Activated CD4-positive, alpha-beta T cell treated with anti-CD3 and anti-CD28 coated beads, Interleukin-2, amount 10 ng/mL, durations not matched to agents 7 days and 5 days (primary cell): Measurements from ENCODE around the gene MOK. TPM values are rescaled to one million over a fixed set of nuclear protein-coding genes. Genes with fewer than 3 reads are reported as not detected.
"Not testable (repeated sequence)": the region's sequence is repeated elsewhere in the genome, so short reads cannot be mapped to it uniquely, and the experiment has no call there.

ENCODE experiments used
- CTCF ChIA-PET: fragments of 350-600 bp; sonication (Branson Sonifier 250); formaldehyde crosslinking; loops from one replicate; lab custom pipeline; 2021; ENCODE audit warnings: antibody characterized with exemption; lab: Charles Lee
- POLR2A ChIA-PET: fragments of 350-600 bp; sonication (Branson Sonifier 250); formaldehyde crosslinking; loops from one replicate; lab custom pipeline; 2021; ENCODE audit warnings: antibody characterized with exemption; lab: Charles Lee
- DNase-seq: peaks from one replicate; pipeline ENCODE4 v3.0.0-alpha.2; 2020
- H3K27ac Mint-ChIP-seq: one replicate; pipeline ENCODE4 v1.8.0; 2021; ENCODE audit warnings: mild to moderate bottlenecking, moderate library complexity, mixed read lengths
- H3K27me3 Mint-ChIP-seq: one replicate; pipeline ENCODE4 v1.8.0; 2021; ENCODE audit warnings: mixed read lengths
- H3K36me3 Mint-ChIP-seq: one replicate; pipeline ENCODE4 v1.8.0; 2021; ENCODE audit warnings: low read depth, mixed read lengths
- H3K4me1 Mint-ChIP-seq: one replicate; pipeline ENCODE4 v1.8.0; 2021; ENCODE audit warnings: mixed read lengths
- H3K4me3 Mint-ChIP-seq: one replicate; pipeline ENCODE4 v1.8.0; 2021; ENCODE audit warnings: mild to moderate bottlenecking, moderate library complexity, mixed read lengths
- H3K9me3 Mint-ChIP-seq: one replicate; pipeline ENCODE4 v1.8.0; 2021; ENCODE audit warnings: mixed read lengths
- total RNA-seq, 2 experiments: library from RNA; stranded (reverse); gene quantifications; one replicate each; pipeline ENCODE4 v1.2.3, GENCODE V29; 2021

MOK gene, protein sequence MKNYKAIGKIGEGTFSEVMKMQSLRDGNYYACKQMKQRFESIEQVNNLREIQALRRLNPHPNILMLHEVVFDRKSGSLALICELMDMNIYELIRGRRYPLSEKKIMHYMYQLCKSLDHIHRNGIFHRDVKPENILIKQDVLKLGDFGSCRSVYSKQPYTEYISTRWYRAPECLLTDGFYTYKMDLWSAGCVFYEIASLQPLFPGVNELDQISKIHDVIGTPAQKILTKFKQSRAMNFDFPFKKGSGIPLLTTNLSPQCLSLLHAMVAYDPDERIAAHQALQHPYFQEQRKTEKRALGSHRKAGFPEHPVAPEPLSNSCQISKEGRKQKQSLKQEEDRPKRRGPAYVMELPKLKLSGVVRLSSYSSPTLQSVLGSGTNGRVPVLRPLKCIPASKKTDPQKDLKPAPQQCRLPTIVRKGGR
- 1 to 10 TPM in 1 of 2 experiments, under 1 TPM in 1; 0.96 to 1.4 TPM for total RNA-seq

DNA sequence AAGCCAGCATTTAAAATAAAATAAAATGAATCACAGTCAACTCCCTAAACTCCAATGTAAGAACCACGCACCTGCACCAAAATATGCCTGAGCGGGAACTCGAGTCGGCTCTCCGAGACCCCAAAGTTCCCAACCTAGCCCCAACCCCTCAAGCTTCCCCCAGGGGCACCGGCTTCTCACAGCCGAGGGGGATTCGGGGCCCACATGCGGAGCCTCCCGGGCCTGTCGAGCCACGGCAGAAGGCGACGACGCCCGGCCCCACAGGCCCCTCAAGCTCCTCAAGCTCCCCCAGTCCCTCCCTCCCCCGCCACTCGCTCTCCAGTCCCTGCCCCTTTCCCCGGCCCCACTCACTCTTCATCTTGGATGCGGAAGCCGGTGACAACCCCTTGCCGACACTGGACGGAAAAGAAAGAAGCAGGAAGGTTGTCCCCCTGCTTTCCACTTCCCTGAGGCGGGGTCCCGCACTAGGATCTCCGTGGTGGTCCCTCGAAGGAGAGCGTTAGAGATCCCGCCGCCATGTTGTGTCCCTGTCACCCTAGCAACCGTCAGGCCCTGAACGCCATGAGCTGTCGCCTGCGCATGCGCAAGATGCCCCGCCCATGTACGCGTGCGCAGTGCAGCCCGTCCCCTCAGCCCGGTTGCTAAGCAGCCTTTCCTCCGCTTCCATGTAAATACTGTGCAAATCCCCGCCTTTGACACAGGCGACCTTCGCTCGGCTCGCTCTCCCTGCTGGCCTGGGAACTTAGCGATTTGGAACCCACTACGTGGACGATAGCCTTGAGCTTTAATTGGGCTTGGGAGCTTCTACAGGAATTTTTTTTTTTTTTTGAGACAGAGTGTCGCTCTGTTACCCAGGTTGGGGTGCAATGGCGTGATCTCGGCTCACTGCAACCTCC is at the start of gene MOK:
MOK (minus strand) TSS at position 554 of the 896 bp plus-strand sequence; CDS start at position 358, 196 bp downstream.
- no peaks in the 10 kb centered on the region for H3K9me3 Mint-ChIP-seq
- ChIA-PET POLR2A (interaction anchor here (0.7 kb wide), 1 partner anchor 334 kb away, joined by 3 read pairs; no protein-coding TSS in a partner anchor), CTCF (interaction anchor here (0.6 to 3.5 kb wide), 3 partner anchors 9 to 1149 kb away, joined by 3 to 34 read pairs (median 6); no protein-coding TSS in a partner anchor)
- H3K27ac Mint-ChIP-seq = peak within 1 kb of the TSS; percentile 87
- peaks cover 12% of the 10 kb centered on the region for H3K27me3 Mint-ChIP-seq
- no peaks in the 10 kb centered on the region for H3K36me3 Mint-ChIP-seq
- H3K4me1 Mint-ChIP-seq = peaks cover 17% of the 10 kb centered on the region
- peak; percentile 97 for DNase-seq
- H3K4me3 Mint-ChIP-seq = peak within 1 kb of the TSS; percentile 96

DNA sequence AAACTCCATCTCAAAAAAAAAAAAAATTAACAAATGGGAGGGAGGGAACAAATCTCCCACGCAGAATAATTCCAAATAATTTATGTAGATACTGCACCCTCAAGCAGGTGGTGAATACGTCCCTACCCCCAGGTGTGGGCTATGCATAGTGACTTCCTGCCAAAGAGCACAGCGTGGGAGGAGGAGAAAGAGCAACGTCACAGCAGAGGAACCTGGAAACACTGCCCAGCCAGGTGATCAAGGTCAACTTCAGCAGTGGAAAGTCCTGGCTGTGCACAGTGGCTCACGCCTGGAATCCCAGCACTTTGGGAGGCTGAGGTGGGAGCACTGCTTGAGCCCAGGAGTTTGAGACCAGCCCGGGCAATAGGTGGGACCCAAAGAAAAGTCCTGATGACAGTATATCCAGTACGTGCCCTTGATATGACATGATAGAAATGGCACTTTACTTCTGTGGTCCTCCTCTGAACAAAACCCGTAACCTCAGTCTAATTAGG is 48.2 kb upstream of the MOK start:
- Mint-ChIP-seq H3K4me1 (no peaks in the 10 kb centered on the region), H3K36me3 (peaks cover 42% of the 10 kb centered on the region), H3K27ac (no peak overlapping the region), H3K4me3 (no peak overlapping the region), H3K9me3 (no peaks in the 10 kb centered on the region), H3K27me3 (no peaks in the 10 kb centered on the region)
- CTCF ChIA-PET = interaction anchor here (0.6 to 1.5 kb wide), 3 partner anchors 17 to 98 kb away, joined by 4 to 7 read pairs (median 4); no protein-coding TSS in a partner anchor
- POLR2A ChIA-PET = no interaction called here
- DNase-seq = no peak

DNA sequence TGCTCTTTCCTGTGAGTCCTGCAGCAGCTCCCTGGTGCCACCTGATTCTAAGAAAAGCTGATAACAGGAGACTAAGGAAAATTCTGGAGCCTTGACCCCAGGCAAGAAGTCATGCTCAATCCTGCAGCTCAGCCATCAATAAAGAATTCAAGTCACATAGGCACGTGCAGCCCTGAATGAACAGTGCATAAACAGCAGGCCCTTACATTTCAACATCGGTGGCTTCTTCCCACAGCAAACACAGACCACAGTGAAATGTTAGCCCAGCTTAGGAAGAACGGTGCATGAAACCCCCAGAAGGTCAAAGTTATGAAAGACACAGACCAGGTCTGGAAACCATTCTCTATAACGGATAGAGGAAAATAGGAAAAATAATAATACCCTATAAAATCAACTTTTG is 47.2 kb upstream of the MOK start:
- ChIA-PET POLR2A (no interaction called here), CTCF (interaction anchor here (0.6 to 1.5 kb wide), 2 partner anchors 16 to 35 kb away, joined by 3 to 7 read pairs; no protein-coding TSS in a partner anchor)
- no peak for DNase-seq
- H3K4me1 Mint-ChIP-seq = no peaks in the 10 kb centered on the region
- peaks cover 38% of the 10 kb centered on the region for H3K36me3 Mint-ChIP-seq
- H3K9me3 Mint-ChIP-seq = no peaks in the 10 kb centered on the region
- H3K4me3 Mint-ChIP-seq = no peak overlapping the region
- H3K27ac Mint-ChIP-seq = no peak overlapping the region
- H3K27me3 Mint-ChIP-seq = no peaks in the 10 kb centered on the region

DNA sequence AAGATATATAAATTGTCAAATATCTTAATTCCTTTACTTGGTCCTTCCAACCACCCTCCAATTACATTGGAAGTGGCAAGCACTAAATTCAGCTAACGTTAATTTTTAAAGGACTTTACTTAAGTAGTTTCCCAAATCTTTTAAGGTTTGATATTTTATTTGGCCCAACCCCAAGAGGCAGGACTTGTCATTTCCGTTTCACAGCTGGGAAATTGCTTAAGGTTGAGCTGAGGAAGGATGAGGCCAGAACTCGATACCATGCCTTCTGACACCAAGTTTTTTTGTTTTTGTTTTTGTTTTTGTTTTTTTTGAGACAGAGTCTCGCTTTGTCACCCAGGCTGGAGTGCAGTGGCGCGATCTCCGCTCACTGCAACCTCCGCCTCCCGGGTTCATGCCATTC is 46.6 kb upstream of the MOK start:
- CTCF ChIA-PET = interaction anchor here (0.6 to 1.2 kb wide), 2 partner anchors 15 to 16 kb away, joined by 3 to 4 read pairs; no protein-coding TSS in a partner anchor
- H3K27me3 Mint-ChIP-seq, POLR2A ChIA-PET, H3K4me1 Mint-ChIP-seq, H3K9me3 Mint-ChIP-seq, H3K27ac Mint-ChIP-seq, H3K4me3 Mint-ChIP-seq, DNase-seq: not testable (repeated sequence)
- peaks cover 34% of the 10 kb centered on the region for H3K36me3 Mint-ChIP-seq

DNA sequence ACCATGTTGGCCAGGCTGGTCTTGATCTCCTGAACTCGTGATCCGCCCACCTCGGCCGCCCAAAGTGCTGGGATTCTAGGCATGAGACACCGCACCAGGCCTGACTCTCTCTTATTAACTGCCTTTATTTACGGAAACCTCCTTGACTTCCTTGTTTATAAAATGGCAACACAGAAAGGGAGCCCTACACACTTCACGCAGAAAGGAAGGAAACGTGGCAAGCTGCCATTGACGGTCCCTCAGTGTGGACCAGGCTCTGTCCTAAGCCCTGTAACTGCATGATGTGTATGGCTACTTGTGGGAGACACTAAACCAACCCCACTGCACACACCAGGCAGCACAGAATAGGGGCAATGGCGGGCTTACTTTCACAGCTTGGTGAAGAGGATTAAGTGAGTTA is 46.1 kb upstream of the MOK start:
- no peak for DNase-seq
- ChIA-PET CTCF (interaction anchor here (0.6 to 1.2 kb wide), 2 partner anchors 15 to 43 kb away, joined by 3 to 4 read pairs; no protein-coding TSS in a partner anchor), POLR2A (no interaction called here)
- peaks cover 34% of the 10 kb centered on the region for H3K36me3 Mint-ChIP-seq
- no peak overlapping the region for H3K4me3 Mint-ChIP-seq
- H3K9me3 Mint-ChIP-seq = no peaks in the 10 kb centered on the region
- no peaks in the 10 kb centered on the region for H3K4me1 Mint-ChIP-seq
- no peaks in the 10 kb centered on the region for H3K27me3 Mint-ChIP-seq
- H3K27ac Mint-ChIP-seq = no peak overlapping the region

DNA sequence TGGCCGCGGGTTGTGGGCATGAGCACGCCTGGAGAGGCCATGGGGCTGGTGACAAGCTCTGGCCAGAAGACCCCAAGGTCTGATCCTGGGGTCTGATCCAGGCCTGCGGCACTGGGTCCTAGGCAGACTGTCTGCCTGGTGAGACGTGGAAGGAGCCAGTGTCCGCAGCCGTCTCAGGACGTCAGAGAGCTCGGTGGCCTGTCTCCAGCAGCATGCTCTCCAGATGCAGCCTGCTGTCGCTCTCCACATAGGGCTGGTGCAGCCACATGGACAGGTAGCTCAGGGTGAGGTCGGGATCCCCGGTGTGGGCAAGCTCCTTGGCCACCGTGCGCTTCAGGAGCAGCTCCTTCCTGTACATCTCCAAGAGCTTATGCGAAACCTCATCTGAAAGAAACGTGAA is 43.4 kb upstream of the MOK start:
- POLR2A ChIA-PET = no interaction called here
- H3K4me3 Mint-ChIP-seq = no peak overlapping the region
- H3K9me3 Mint-ChIP-seq = no peaks in the 10 kb centered on the region
- H3K27me3 Mint-ChIP-seq = no peaks in the 10 kb centered on the region
- CTCF ChIA-PET = interaction anchor here (0.6 to 1.1 kb wide), 3 partner anchors 8 to 642 kb away, joined by 3 to 4 read pairs (median 3); no protein-coding TSS in a partner anchor
- H3K4me1 Mint-ChIP-seq = no peaks in the 10 kb centered on the region
- peaks cover 30% of the 10 kb centered on the region for H3K36me3 Mint-ChIP-seq
- no peak for DNase-seq
- H3K27ac Mint-ChIP-seq = no peak overlapping the region

DNA sequence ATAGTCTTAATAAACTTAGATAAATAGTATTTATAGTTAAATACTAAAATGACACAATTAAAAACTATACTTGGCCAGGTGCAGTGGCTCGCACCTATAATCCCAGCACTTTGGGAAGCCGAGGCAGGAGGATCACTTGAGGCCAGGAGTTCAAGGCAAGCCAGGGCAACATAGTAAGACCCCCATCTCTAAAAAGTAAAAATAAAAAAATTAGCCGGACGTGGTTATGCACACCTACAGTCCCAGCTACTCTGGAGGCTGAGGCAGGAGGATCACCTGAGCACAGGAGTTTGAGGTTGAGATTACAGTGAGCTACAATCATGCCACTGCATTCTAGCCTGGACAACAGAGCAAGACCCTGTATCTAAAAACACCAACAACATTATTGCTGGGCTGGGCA is 41.7 kb upstream of the MOK start:
- no peak overlapping the region for H3K27ac Mint-ChIP-seq

DNA sequence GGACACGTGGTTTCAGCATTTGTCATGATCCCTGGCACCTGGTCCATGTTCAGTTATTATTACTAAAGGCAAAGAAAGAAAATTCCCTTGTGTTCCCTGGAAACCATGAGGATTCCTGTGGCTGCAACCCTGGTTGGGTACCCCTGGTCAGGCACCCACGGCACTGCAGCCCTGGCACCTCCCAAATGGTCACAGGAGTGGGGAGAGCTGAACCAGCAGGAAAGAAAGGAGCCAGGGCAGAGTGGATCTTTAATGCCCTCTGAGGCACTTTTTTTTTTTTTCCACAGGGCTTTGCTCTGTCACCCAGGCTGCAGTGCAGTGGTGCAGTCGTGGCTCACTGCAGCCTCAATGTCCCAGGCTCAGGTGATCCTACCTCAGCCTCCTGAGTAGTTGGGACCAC is 40.3 kb upstream of the MOK start:
- POLR2A ChIA-PET = no interaction called here
- H3K9me3 Mint-ChIP-seq = no peaks in the 10 kb centered on the region
- no peak overlapping the region for H3K4me3 Mint-ChIP-seq
- H3K36me3 Mint-ChIP-seq = peaks cover 28% of the 10 kb centered on the region
- H3K27me3 Mint-ChIP-seq = no peaks in the 10 kb centered on the region
- DNase-seq = no peak
- no peaks in the 10 kb centered on the region for H3K4me1 Mint-ChIP-seq
- CTCF ChIA-PET = no interaction called here
- no peak overlapping the region for H3K27ac Mint-ChIP-seq

More for the DNA sequence above, 41.7 kb upstream of the MOK start:
- no peaks in the 10 kb centered on the region for H3K9me3 Mint-ChIP-seq
- DNase-seq = no peak
- no peaks in the 10 kb centered on the region for H3K4me1 Mint-ChIP-seq
- H3K27me3 Mint-ChIP-seq = no peaks in the 10 kb centered on the region
- peaks cover 28% of the 10 kb centered on the region for H3K36me3 Mint-ChIP-seq
- ChIA-PET POLR2A (no interaction called here), CTCF (interaction anchor here (0.6 to 1.1 kb wide), 3 partner anchors 10 to 703 kb away, joined by 3 to 5 read pairs (median 3); no protein-coding TSS in a partner anchor)
- no peak overlapping the region for H3K4me3 Mint-ChIP-seq

DNA sequence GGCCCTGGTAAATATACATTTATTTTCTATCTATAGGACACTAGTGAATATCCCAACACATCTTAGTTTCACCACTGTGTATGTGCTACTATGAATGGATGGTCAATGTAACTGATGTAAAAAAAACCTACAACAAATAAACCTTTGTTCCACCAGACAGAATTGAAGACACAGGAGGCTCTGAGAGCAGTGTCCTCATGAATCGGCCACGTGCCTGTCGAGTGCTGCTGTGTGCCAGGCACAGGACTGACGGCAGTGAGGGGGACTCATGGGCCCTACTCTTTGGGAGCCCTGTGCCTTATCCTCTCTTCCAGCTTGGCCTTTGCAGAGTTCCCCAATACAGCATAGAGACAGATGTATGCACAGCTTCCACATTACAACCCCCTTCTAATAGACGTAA is 39.5 kb upstream of the MOK start:
- POLR2A ChIA-PET = no interaction called here
- H3K4me1 Mint-ChIP-seq = no peaks in the 10 kb centered on the region
- no peak for DNase-seq
- no peak overlapping the region for H3K4me3 Mint-ChIP-seq
- no peak overlapping the region for H3K27ac Mint-ChIP-seq
- no peaks in the 10 kb centered on the region for H3K27me3 Mint-ChIP-seq
- no peaks in the 10 kb centered on the region for H3K9me3 Mint-ChIP-seq
- CTCF ChIA-PET = no interaction called here
- H3K36me3 Mint-ChIP-seq = peaks cover 22% of the 10 kb centered on the region

DNA sequence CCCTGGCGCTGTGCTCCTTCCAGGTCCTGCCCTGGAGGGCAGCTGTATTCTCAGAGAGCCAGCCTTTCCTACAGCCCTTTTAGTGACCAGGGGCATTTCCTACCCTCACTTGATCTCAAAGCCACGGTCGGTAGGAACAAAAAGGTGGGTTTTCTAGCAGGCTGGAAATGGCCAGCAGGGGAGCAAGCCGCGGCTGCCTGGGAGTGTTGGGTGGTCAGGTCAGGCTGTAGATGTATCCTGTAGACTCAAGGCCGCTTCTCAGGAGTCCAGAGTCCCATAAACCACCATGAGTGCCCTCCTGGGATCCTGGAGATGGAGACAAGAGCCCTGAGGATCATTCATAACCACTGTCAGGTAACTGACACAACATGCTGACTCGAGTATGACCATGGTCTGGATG is 39.1 kb upstream of the MOK start:
- H3K36me3 Mint-ChIP-seq = peaks cover 22% of the 10 kb centered on the region
- POLR2A ChIA-PET = interaction anchor here (0.7 kb wide), 1 partner anchor 26 kb away, joined by 3 read pairs; no protein-coding TSS in a partner anchor
- no peaks in the 10 kb centered on the region for H3K9me3 Mint-ChIP-seq
- no peaks in the 10 kb centered on the region for H3K27me3 Mint-ChIP-seq
- CTCF ChIA-PET = no interaction called here
- DNase-seq = no peak
- no peaks in the 10 kb centered on the region for H3K4me1 Mint-ChIP-seq
- no peak overlapping the region for H3K27ac Mint-ChIP-seq
- H3K4me3 Mint-ChIP-seq = no peak overlapping the region

DNA sequence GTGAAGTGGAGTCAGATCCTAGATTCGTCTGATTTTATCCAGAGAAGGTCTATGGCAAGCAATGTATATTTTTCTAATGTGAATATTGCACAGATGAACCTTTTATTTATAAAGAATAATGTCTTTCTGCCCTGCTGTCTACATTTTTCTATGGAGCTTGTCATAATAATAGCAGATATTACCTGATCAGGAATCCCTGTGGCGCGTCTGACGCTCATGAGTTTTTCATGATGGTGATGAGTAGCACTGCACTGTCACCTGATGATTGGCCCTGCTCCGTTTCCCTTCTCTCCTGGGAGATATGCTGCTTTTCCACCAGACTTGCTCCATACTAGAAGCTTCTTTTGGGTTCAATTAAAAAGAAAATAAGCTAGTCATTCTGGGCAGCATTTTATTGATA is 37.3 kb upstream of the MOK start:
- H3K27me3 Mint-ChIP-seq = no peaks in the 10 kb centered on the region
- H3K9me3 Mint-ChIP-seq = no peaks in the 10 kb centered on the region
- DNase-seq = no peak
- H3K27ac Mint-ChIP-seq = no peak overlapping the region
- H3K36me3 Mint-ChIP-seq = peaks cover 20% of the 10 kb centered on the region
- H3K4me3 Mint-ChIP-seq = no peak overlapping the region
- CTCF ChIA-PET = interaction anchor here (0.8 to 1.1 kb wide), 4 partner anchors 14 to 182 kb away, joined by 3 read pairs; no protein-coding TSS in a partner anchor
- POLR2A ChIA-PET = no interaction called here
- H3K4me1 Mint-ChIP-seq = no peaks in the 10 kb centered on the region

DNA sequence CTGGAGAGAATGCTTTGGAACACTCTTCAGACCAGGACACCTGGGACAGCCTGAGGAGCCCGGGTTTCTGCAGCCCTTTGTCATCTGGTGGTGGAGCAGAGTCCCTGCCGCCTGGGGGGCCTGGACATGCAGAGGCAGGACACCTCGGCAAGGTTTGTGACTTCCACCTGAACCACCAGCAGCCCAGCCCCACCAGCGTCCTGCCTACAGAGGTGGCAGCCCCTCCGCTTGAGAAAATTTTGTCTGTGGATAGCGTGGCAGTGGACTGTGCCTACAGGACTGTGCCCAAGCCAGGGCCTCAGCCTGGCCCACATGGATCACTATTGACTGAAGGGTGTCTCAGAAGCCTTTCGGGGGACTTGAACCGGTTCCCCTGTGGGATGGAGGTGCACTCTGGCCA is 36.6 kb upstream of the MOK start:
- ChIA-PET POLR2A (no interaction called here), CTCF (interaction anchor here (1.0 kb wide), 1 partner anchor 183 kb away, joined by 3 read pairs; no protein-coding TSS in a partner anchor)
- Mint-ChIP-seq H3K27me3 (no peaks in the 10 kb centered on the region), H3K27ac (no peak overlapping the region), H3K4me3 (no peak overlapping the region), H3K9me3 (no peaks in the 10 kb centered on the region), H3K36me3 (peaks cover 20% of the 10 kb centered on the region), H3K4me1 (no peaks in the 10 kb centered on the region)
- no peak for DNase-seq
